ENCODE data around the gene LMTK3. TPM values are rescaled to one million over a fixed set of nuclear protein-coding genes. Genes with fewer than 3 reads are reported as not detected.
A peak's percentile ranks its signal among the peaks of the same experiment; 100 is the strongest.

The LMTK3 gene
- total and polyA plus RNA-seq, 2 of the 13 experiments (the other 11 are each of a cell fraction or from before 2014, with no cell fraction given), result 0.18 to 0.29 TPM

DNA sequence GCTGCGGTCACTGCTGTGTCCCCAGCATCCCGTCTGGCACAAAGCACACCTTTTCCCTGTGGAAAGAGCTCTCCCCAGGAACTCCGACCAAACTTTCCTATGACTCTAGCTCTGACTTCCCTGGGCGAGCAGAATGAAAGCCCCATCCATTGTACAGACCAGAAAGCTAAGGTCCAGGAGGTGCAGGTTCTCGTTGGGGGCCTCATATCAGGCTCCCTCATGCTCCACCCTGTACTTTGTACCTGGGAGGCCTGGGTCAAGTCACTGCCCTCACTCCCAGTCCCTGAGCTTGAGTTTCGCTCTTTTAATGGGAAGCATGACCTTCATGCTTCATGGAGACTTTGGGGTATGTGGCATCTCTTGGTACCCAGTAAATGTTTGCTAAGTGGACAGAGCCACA is 24.1 kb downstream of the LMTK3 start:
- peak; percentile 31 for DNase-seq (ENCODE audit: low spot score)
- H3K4me3 ChIP-seq (replicated peaks in 1 of 3; ENCODE audit: insufficient read depth in 1 of 3, low read depth in 2 of 3, low read length in 3 of 3), result peak overlapping the region in 1 of 3 experiments; percentile 27; a peak in 1 of 6 replicates
- intact Hi-C loops (cut with micrococcal nuclease; ENCODE audit: unreplicated experiment), result no loop called here
- TF ChIP-seq NFRKB (IDR thresholded peaks at IDR 0.05) (no peak), CBFB (CRISPR knock-in tag; IDR thresholded peaks at IDR 0.05) (no peak), NFYB (CRISPR knock-in tag; IDR thresholded peaks at IDR 0.05) (no peak), NR2F6 (IDR thresholded peaks at IDR 0.05) (peak; percentile 49; the same call in 1 of the 2 replicates), NR2F6 (CRISPR knock-in tag; IDR thresholded peaks at IDR 0.05) (peak; percentile 52; the same call in 1 of the 2 replicates), ZNF251 (CRISPR knock-in tag; IDR thresholded peaks at IDR 0.05) (no peak), KMT2A (CRISPR knock-in tag; IDR thresholded peaks at IDR 0.05) (no peak), ZNF652 (CRISPR knock-in tag; IDR thresholded peaks at IDR 0.05; ENCODE audit: borderline replicate concordance, low read depth) (no peak), NCOA5 (CRISPR knock-in tag; IDR thresholded peaks at IDR 0.05) (no peak), ZNF546 (CRISPR knock-in tag; conservative IDR thresholded peaks at IDR 0.05) (no peak), ZMYM3 (CRISPR knock-in tag; IDR thresholded peaks at IDR 0.05) (peak; percentile 27; the same call in 1 of the 2 replicates), ZNF629 (CRISPR knock-in tag; conservative IDR thresholded peaks at IDR 0.05) (peak; percentile 83), HNF4A (CRISPR knock-in tag; IDR thresholded peaks at IDR 0.05) (peak; percentile 79), KDM5B (CRISPR knock-in tag; IDR thresholded peaks at IDR 0.05; ENCODE audit: borderline replicate concordance) (no peak), KDM6A (CRISPR knock-in tag; IDR thresholded peaks at IDR 0.05; ENCODE audit: low read depth) (0 out of 2 replicates have a peak, but pooled peaks have one; percentile 52), ZNF431 (CRISPR knock-in tag; IDR thresholded peaks at IDR 0.05; ENCODE audit: borderline replicate concordance, low read depth) (no peak), ELF1 (CRISPR knock-in tag; IDR thresholded peaks at IDR 0.05) (no peak)
- TF ChIP-seq, protein P1, sequence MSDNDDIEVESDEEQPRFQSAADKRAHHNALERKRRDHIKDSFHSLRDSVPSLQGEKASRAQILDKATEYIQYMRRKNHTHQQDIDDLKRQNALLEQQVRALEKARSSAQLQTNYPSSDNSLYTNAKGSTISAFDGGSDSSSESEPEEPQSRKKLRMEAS (IDR thresholded peaks at IDR 0.05), result peak; percentile 26; the same call in 1 of the 2 replicates
- TF ChIP-seq, protein P2, sequence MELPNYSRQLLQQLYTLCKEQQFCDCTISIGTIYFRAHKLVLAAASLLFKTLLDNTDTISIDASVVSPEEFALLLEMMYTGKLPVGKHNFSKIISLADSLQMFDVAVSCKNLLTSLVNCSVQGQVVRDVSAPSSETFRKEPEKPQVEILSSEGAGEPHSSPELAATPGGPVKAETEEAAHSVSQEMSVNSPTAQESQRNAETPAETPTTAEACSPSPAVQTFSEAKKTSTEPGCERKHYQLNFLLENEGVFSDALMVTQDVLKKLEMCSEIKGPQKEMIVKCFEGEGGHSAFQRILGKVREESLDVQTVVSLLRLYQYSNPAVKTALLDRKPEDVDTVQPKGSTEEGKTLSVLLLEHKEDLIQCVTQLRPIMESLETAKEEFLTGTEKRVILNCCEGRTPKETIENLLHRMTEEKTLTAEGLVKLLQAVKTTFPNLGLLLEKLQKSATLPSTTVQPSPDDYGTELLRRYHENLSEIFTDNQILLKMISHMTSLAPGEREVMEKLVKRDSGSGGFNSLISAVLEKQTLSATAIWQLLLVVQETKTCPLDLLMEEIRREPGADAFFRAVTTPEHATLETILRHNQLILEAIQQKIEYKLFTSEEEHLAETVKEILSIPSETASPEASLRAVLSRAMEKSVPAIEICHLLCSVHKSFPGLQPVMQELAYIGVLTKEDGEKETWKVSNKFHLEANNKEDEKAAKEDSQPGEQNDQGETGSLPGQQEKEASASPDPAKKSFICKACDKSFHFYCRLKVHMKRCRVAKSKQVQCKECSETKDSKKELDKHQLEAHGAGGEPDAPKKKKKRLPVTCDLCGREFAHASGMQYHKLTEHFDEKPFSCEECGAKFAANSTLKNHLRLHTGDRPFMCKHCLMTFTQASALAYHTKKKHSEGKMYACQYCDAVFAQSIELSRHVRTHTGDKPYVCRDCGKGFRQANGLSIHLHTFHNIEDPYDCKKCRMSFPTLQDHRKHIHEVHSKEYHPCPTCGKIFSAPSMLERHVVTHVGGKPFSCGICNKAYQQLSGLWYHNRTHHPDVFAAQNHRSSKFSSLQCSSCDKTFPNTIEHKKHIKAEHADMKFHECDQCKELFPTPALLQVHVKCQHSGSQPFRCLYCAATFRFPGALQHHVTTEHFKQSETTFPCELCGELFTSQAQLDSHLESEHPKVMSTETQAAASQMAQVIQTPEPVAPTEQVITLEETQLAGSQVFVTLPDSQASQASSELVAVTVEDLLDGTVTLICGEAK (IDR thresholded peaks at IDR 0.05), result no peak
- TF ChIP-seq, protein P2 (CRISPR knock-in tag; IDR thresholded peaks at IDR 0.05), result 0 out of 2 replicates have a peak, but pooled peaks have one; percentile 35

More for the DNA sequence above, 24.1 kb downstream of the LMTK3 start:
- ATAC-seq (peak; percentile 45), FAIRE-seq (peak; percentile 30)
- BruUV-seq (replicated peaks), result no TSS peak
- no peaks in the 10 kb centered on the region for H3K36me3 ChIP-seq (replicated peaks in 1 of 2; ENCODE audit: control insufficient read depth in 1 of 2, insufficient read depth in 2 of 2, low read length in 2 of 2)
- H3K4me1 ChIP-seq (ENCODE audit: insufficient read depth, low read length), result peaks cover 40% of the 10 kb centered on the region
- no peak overlapping the region for H2AFZ ChIP-seq (ENCODE audit: low read length)
- H3K4me2 ChIP-seq (ENCODE audit: low read depth, low read length), result peak overlapping the region; percentile 67
- ChIA-PET POLR2A (interaction anchor here (0.6 to 2.1 kb wide), 9 partner anchors 8 to 132 kb away, joined by 3 to 11 read pairs (median 6); partner anchors contain the start of genes RPL18, SPHK2, SYNGR4 and TMEM143), CTCF (ENCODE audit: low intra/inter-chr PET ratio, low total read pairs) (interaction anchor here (1.5 kb wide), 1 partner anchor 97 kb away, joined by 6 read pairs; no protein-coding TSS in a partner anchor)
- no peaks in the 10 kb centered on the region for H3K9me3 ChIP-seq (ENCODE audit: low read length)
- H3K27me3 ChIP-seq (ENCODE audit: control insufficient read depth in 1 of 2, insufficient read depth in 2 of 2, low read length in 2 of 2), result no peaks in the 10 kb centered on the region
- H4K20me1 ChIP-seq (ENCODE audit: insufficient read depth, low read length), result no peaks in the 10 kb centered on the region
- H3K9ac ChIP-seq (ENCODE audit: insufficient read depth, low read depth, low read length), result no peak overlapping the region; the same call in 1 of the 2 replicates
- H3K79me2 ChIP-seq (ENCODE audit: insufficient read depth, low read length), result no peaks in the 10 kb centered on the region
- 19% methylated on average over 6 of the region's 6 CpGs for WGBS (ENCODE audit: low lambda C conversion rate)
- in situ Hi-C loops (cut with HindIII; ENCODE audit: extremely low pct_ligation_motif_present, low pct_unique_long_range_greater_than_20kb), result no loop called here
- H3K27ac ChIP-seq (ENCODE audit: extremely low read length, insufficient read depth, low read length), result no peak overlapping the region

Data from HepG2 (cell line).